SK-N-SH treated with all-trans-retinoic acid at 6 μM for 48 hours (cell line): ENCODE results near the gene ATP11C.

ENCODE experiments used
- ATAC-seq: fragments of 200-7000 bp; cut with Tn5 transposase; 3 replicates; pipeline ENCODE4 v1.9.1; 2020; ENCODE audit warnings: mild to moderate bottlenecking, moderate library complexity
- ARNTL ChIP-seq: fragments of 450-650 bp; formaldehyde crosslinking; IDR thresholded peaks from 2 replicates; pipeline ENCODE4 v1.5.0; 2020; ENCODE audit warnings: low read depth, mild to moderate bottlenecking, moderate library complexity, borderline replicate concordance
- BACH2 ChIP-seq: fragments of 250-450 bp; sonication (Bioruptor Pico); IDR thresholded peaks from 2 replicates; pipeline ENCODE4 v1.9.0; 2021; ENCODE audit warnings: mild to moderate bottlenecking, borderline replicate concordance
- CREB5 ChIP-seq: fragments of 250-450 bp; sonication (Bioruptor Pico); IDR thresholded peaks from 2 replicates; pipeline ENCODE4 v1.5.1; 2020; ENCODE audit warnings: low read depth, mild to moderate bottlenecking, moderate library complexity
- CSRNP3 ChIP-seq: fragments of 250-450 bp; sonication (Bioruptor Pico); IDR thresholded peaks from 2 replicates; pipeline ENCODE4 v1.5.1; 2021; ENCODE audit warnings: mild to moderate bottlenecking, moderate library complexity
- ESRRG ChIP-seq: fragments of 250-450 bp; sonication (Bioruptor Pico); IDR thresholded peaks from 2 replicates; pipeline ENCODE4 v1.6.1; 2021; ENCODE audit warnings: mild to moderate bottlenecking
- GLIS3 ChIP-seq: fragments of 250-450 bp; sonication (Bioruptor Pico); IDR thresholded peaks from 2 replicates; pipeline ENCODE4 v1.5.0; 2020; ENCODE audit warnings: mild to moderate bottlenecking, moderate library complexity
- ISL1 ChIP-seq: fragments of 250-450 bp; sonication (Bioruptor Pico); IDR thresholded peaks from 2 replicates; pipeline ENCODE4 v2.1.2; 2022; ENCODE audit warnings: mild to moderate bottlenecking, moderate library complexity
- PATZ1 ChIP-seq: fragments of 250-450 bp; sonication (Bioruptor Pico); IDR thresholded peaks from 2 replicates; pipeline ENCODE4 v1.8.0; 2020; ENCODE audit warnings: mild to moderate bottlenecking, moderate library complexity, borderline replicate concordance
- POU6F1 ChIP-seq: fragments of 250-450 bp; sonication (Bioruptor Pico); IDR thresholded peaks from 2 replicates; pipeline ENCODE4 v1.8.0; 2021; ENCODE audit warnings: low read depth, mild to moderate bottlenecking, moderate library complexity, borderline replicate concordance
- PPARA ChIP-seq: fragments of 250-450 bp; sonication (Bioruptor Pico); IDR thresholded peaks from 2 replicates; pipeline ENCODE4 v1.5.0; 2020; ENCODE audit warnings: mild to moderate bottlenecking, borderline replicate concordance
- RARB ChIP-seq: fragments of 250-450 bp; sonication (Bioruptor Pico); IDR thresholded peaks from 2 replicates; pipeline ENCODE4 v1.8.0; 2021; ENCODE audit warnings: mild to moderate bottlenecking, moderate library complexity
- SNAI2 ChIP-seq: fragments of 250-450 bp; sonication (Bioruptor Pico); IDR thresholded peaks from 2 replicates; pipeline ENCODE4 v1.5.0; 2020; ENCODE audit warnings: mild to moderate bottlenecking, moderate library complexity
- TCF4 ChIP-seq: fragments of 250-450 bp; sonication (Bioruptor Pico); IDR thresholded peaks from 2 replicates; pipeline ENCODE4 v1.8.0; 2021; ENCODE audit warnings: mild to moderate bottlenecking, moderate library complexity, borderline replicate concordance
- TOX ChIP-seq: fragments of 250-450 bp; sonication (Bioruptor Pico); IDR thresholded peaks from 2 replicates; pipeline ENCODE4 v1.8.0; 2021; ENCODE audit warnings: mild to moderate bottlenecking, moderate library complexity, borderline replicate concordance
- TSHZ2 ChIP-seq: fragments of 250-450 bp; sonication (Bioruptor Pico); IDR thresholded peaks from 2 replicates; pipeline ENCODE4 v1.5.0; 2020; ENCODE audit warnings: mild to moderate bottlenecking, moderate library complexity
- ZFP3 ChIP-seq: fragments of 250-450 bp; sonication (Bioruptor Pico); IDR thresholded peaks from 2 replicates; pipeline ENCODE4 v1.5.0; 2020; ENCODE audit warnings: mild to moderate bottlenecking, moderate library complexity
- ZFP30 ChIP-seq: fragments of 450-650 bp; formaldehyde crosslinking; IDR thresholded peaks from 2 replicates; pipeline ENCODE4 v1.5.0; 2022; ENCODE audit warnings: mild to moderate bottlenecking, moderate library complexity
- ZNF565 ChIP-seq: fragments of 450-650 bp; formaldehyde crosslinking; conservative IDR thresholded peaks from 2 replicates; pipeline ENCODE4 v1.5.0; 2020; ENCODE audit warnings: low read depth, mild to moderate bottlenecking, moderate library complexity
- ZNF70 ChIP-seq: fragments of 450-650 bp; formaldehyde crosslinking; IDR thresholded peaks from 2 replicates; pipeline ENCODE4 v1.5.0; 2020; ENCODE audit warnings: mild to moderate bottlenecking, moderate library complexity
- ZNF8 ChIP-seq: fragments of 450-650 bp; formaldehyde crosslinking; IDR thresholded peaks from 2 replicates; pipeline ENCODE4 v1.5.0; 2020; ENCODE audit warnings: mild to moderate bottlenecking, moderate library complexity

ATP11C gene

GRCh38 chrX:139826065-139827044 is 106.5 kb downstream of the ATP11C start:
- TF ChIP-seq CSRNP3 (CRISPR knock-in tag) (no peak), TOX (CRISPR knock-in tag) (0 out of 2 replicates have a peak, but pooled peaks have one; percentile 12), PPARA (CRISPR knock-in tag) (no peak), ZNF70 (CRISPR knock-in tag) (no peak), ISL1 (CRISPR knock-in tag) (peak; percentile 90), PATZ1 (CRISPR knock-in tag) (no peak), BACH2 (no peak)
- peak; percentile 87 for ATAC-seq

- no peak; the same call in 2 of the 3 replicates for ATAC-seq
- TF ChIP-seq ISL1 (CRISPR knock-in tag) (no peak), ZFP30 (CRISPR knock-in tag) (no peak), TCF4 (CRISPR knock-in tag) (no peak), CREB5 (CRISPR knock-in tag) (no peak), ZNF8 (CRISPR knock-in tag) (no peak), TSHZ2 (no peak), ESRRG (CRISPR knock-in tag) (no peak), ZNF565 (CRISPR knock-in tag) (no peak), CSRNP3 (CRISPR knock-in tag) (no peak), ZFP3 (no peak), BACH2 (no peak), RARB (CRISPR knock-in tag) (no peak), ARNTL (CRISPR knock-in tag) (no peak), GLIS3 (no peak), SNAI2 (CRISPR knock-in tag) (no peak), POU6F1 (CRISPR knock-in tag) (no peak), TOX (CRISPR knock-in tag) (no peak)
These were observed 107.2 kb downstream of the ATP11C start for GRCh38 chrX:139825618-139826017.
